Fibroblast of skin of left biceps (primary cell): ENCODE data around the gene CDH8.
"Not testable (repeated sequence)": the region's sequence is repeated elsewhere in the genome, so short reads cannot be mapped to it uniquely, and the experiment has no call there.

Experiments
- DNase-seq, 2 experiments: peaks; one replicate each; pipeline ENCODE4 v3.0.0-alpha.2; 2013; ENCODE audit warnings: low read depth in 2 of 2

Gene CDH8

DNA sequence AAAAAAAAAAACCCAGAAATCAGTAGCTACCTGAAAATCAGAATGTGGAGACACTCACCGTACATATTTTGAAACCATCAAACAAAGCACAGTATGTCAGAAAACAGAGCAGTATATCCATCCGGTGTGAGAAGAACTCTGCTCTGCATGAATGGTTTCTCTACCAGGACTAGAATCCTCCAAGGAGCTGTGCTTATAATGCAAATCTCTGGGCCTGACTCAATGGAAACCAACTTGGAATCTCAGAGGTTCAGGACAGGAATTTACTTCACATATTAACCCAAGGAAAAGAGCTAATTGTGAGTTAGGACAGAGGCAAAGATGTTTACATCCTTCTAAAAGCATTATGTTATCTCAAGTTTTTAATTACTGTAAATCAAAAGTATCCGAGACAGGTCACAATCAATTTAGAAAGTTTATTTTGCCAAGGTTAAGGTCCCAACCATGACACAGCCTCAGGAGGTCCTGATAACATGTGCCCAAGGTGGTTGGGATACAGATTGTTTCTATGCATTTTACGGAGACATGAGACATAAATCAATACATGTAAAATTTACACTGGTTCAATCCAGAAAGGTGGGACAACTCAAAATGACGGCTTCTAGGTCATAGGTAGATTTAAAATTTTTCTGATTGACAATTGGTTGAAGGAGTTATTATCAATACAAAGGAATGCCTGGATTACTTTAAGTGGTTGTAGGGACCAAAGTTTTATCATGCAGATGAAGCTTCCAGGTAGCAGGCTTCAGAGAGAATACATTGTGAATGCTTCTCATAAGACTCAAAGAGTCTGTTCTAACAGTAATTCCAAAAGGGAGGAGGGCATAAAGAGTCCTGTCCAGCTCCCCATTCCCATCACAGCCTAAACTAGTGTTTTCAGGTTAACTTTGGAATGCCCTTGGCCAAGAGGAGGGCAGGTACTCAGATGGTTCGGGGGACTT is 164.1 kb downstream of the CDH8 start:
- DNase-seq: no peak

DNA sequence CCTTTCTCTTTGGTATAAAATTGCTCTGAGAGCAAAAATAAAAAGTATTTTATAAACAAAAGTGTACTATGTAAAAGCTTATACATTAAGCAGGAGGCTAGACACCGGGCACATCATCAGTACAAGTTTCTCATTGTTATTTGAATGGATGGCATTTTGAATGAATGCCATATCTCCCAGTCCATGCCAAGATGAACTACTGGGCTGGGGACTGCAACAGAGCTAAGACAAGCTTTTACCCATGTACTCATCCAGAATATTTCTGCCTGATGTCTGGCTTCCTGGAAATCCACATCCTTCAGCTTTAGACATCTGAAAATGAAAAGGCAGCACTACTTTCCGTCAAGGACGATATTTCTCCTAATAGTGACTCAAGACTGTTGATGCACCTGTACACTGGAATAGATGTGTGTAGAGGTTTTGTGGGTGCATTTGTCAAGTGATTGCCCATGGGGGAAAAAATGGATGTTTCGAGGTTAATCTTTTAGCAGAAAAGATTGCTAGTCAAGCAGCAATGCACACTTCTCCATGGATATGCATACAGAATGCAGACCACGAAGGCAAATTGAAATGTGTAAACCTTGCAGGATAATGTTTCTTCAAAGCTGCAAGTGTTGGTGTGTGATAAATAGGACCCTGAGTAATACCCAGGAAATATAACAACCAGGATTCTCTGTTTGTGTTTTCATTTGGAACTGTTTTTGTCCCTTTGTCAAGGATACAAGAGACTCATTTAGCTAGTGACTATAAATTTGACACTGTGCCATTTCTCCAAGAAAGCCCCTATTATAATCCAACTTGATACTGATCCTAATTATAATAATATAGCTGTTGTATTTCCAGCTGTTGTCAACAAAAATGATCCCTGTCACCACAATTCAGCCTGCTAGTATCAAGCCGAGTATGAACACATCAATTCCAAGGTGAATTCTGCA is 173.8 kb downstream of the CDH8 start:
- DNase-seq: no peak

DNA sequence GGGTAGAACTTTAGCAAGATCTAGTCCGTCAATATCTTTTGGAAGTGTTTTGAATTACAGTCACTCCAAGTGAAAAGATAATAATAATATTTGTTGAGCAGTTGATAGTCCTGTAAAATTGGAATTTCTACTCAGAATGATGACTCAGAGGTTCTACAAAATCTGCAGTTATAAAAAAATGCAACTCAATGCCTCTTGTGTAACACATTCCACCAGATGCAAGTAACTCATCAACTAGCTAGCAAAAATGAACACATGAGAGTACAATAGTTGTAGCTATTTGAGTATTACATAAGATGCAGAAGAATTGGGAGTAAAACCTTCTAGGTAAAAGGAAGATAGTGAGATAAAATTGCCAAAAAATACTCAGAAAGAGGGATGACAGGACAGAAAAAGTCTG is 177.2 kb downstream of the CDH8 start:
- peak; percentile 42 to 46 for DNase-seq

DNA sequence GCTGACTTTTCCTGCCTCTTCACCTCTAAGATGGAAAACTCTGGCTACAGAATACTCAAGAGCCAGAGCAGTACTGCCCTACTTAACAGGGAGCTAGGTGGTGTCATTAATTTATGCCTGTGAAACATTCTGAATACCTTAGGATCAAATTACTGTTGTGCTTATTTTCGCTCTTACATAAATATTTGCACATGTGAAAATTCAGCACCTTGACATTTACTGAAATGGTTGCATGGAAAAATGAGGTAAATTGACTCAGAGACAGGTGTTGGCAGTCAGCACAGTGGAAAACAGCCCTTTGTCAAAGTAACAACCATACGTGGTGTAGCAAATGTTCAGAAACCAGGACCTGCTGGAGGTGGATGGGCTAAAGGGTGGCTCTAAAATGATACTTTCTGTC is 193.6 kb downstream of the CDH8 start:
- DNase-seq: no peak

DNA sequence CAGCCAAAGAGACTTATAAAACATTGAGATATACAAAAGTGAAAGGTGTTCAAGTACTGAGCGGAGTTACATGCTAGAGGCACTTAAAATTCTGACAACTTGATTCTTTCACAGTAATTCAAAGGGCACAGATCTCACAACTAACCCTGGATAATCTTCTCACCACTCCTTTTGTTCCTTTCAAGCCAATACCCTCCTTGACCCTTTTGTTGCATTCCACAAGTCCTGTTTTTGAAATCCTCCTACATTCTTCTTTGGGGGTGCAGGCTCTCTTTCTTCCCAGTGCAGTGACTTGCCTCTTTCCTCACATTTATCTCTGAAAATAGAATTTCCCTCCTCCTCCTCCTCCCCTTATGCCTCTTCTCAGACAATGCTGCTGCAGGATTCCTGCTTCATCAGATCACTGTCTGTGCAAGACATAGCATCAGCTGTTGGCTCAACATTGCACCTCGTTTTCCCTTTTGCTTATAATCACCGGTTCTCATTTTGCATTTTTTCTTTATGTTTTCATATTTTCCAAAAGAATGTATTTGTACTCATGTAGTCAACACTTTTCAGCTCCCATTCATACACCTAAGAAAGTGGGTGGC is 199.3 kb downstream of the CDH8 start:
- no peak for DNase-seq

DNA sequence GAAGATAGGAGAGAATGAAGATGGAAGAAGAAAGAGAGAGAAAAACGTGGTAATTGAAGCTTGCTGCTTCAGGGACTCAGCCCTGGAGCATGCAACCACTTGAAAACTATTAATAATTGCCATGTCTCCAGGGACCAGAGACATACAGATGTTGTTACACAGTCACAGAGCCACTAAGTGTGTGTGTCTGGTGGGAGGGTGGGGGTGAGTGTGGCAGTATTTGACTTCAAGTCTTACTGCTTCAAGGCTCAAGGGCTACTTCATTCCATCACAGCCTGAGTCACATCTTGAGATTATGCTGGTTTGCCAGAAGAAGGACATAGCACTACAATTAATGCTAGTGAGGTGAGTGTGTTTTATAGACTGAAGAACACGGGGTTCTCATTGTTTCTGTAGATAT is 202.2 kb downstream of the CDH8 start:
- no peak for DNase-seq

DNA sequence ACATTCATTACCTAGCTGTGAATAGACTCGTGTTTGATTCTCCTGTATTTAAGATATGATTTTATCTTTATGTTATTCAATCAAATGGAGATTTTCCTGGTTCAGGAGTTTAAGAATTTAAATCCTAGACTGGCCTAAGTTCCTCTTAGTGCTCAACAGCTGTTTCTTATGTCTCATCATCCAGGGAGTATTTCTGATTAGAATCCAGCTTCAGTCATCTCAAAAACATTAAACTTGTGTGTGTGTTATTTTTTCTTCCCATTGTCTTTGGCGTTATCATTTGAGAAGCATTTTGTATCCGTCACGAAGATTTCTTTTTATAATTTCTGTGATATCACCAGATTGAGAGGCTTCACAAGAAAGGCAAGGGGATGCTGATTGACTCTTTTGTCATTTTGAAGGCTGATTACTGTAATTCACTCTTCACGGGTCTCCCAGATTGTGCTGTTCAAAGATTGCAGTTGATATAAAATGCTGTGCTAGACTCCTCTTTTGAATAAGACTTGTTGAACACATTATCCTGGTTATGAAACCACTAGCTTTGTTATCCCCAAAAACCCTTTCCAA is 204.8 kb downstream of the CDH8 start:
- DNase-seq: no peak

DNA sequence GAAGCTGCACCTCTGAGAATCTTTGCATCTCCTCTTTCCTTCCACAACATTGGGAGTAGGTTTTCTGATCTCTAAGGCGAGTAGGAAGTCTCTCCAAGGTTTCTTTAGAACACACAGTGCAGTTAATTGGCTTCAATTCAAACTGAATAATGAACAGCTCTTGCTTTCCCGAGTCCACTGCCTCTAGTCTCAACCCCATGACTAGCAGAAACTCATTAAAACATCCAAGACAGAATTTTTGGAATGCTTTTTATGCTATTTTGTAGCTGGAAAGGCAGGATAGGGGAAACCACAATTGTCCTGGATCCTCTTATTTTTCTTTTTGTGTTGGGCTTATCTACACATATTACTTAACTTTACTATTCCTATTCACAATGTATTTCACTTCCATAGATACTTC is 206.6 kb downstream of the CDH8 start:
- DNase-seq: peak in 1 of 2 experiments; percentile 10

DNA sequence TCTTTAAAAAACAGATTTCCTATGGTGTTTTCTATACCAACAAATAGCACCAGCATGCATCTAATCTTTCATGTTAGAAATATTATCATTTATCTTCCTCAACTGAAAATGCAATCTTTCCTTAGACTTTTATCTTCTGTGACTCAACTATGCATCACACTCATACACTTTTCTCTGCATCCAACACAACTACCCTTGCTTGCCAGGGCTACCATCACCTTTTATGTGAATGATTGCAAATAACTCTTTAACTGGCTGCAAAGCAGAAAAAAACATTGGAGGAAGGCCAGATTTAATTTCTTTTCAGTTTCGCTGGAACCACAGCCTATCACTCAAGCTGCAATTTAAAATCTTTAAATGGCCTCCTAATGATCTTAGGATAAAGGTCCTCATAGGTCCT is 212.9 kb downstream of the CDH8 start:
- no peak for DNase-seq

DNA sequence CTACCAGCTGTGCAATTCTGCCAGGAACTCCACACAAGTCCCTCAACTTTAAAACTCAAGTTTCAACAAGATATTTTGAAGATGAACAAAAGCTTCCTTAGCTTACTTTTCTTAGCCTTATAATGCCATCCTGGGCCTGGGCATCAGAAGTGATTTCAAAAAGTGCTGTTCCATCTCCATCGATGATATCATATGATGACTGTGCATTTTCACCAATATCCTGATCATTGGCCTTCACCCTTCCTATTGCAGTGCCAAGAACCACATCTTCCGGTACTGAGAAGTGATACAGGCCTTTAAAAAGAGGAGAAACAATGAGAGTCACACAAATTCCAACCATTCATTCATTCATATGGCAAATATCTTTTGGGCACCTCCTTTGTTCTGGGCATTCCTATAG is 215.4 kb downstream of the CDH8 start:
- DNase-seq: no peak

DNA sequence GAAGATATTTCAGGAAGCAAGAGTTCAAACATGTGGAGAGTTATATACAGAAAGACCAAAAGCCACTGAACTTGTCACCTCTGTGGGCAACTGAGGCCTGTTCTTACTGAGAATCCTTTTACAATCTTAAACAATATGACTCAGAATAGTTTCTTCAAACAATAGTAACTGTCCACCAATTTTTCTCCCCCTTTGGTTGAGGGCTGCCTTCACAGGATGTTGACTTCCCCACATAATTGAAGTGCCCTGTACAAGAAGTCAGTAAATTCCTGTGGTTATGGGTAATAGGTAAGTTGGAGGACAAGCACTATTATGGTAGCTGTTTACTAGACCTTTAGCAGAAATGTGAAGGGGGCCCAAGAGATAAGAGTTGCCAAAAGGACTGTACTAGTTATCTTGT is 215.8 kb downstream of the CDH8 start:
- no peak for DNase-seq

DNA sequence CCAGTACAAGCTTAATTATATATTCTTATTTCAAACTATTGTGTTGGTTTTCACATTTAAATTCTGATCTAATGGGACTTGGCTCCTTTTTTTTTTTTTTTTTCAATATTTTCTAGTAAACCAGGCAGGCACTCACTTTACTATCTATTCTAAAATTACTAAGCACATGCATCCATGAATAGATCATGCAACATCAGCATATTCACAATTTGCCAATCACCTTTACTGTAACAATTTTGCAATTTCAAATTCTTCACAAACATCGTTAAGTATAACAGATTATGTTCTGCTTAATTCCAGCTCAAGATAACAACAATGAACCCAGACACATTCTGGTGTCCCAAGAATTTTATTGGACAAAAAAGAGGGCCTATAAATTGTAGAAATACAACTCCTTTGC is 217.4 kb downstream of the CDH8 start:
- DNase-seq: no peak

DNA sequence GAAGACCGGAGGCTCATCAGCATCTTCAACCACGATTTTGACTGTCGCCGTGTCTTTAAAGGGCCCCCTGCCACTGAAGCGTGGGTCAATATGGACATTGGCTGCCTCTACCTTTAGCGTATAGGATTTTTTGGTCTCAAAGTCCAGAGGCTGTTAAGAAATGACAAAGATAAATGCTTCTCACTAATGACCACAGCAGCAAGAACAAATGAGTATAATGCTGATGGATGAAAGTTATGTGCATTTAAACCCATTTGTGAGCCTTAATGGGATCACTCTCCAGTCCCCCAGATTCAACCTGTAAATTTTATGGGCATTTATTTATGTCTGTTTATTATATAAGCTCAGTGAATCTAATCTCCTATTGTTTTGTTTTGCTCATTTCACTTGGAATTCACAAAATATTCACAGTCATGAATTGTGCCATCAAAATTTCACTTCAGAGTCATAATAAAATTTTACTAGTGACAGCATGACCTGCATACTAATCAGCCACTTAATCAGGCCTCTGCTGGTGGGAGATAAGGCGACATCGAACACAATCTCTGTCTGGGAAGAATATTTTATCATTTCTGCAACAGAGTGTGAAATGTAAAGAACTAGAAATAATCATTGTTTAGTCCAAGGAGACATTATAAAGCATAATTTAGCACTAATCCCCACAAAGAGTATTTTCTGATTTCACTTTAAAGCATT is 218.5 kb downstream of the CDH8 start:
- no peak for DNase-seq

DNA sequence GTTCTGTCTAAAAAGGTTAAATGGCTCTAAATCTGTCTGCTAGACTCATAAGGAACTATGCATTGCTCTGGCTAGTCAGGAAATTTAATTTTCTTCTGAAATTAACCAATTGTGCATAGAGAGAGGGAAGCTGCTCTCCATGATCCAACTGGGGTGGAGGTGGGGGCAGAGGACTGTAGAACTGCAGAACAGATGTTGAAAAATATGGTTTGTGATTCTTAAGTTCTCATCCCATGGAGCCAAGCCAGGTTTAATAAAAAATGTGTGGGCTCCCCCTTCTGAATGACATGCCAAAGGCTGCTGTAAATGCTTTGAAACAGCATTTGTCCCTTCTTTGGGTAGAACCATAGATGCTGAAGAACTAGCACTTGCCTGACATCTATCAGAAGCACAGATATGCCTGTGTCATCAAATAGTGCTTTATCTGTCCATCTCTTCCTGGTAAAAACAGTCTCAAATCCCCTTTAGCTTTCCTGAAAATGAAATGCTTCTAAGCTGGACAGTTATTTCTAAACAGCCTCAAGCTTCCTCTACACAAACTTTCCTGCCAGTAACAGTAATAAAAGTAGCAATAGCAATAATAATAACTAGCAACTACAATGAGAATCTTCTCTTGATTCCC is 221.4 kb downstream of the CDH8 start:
- no peak for DNase-seq

DNA sequence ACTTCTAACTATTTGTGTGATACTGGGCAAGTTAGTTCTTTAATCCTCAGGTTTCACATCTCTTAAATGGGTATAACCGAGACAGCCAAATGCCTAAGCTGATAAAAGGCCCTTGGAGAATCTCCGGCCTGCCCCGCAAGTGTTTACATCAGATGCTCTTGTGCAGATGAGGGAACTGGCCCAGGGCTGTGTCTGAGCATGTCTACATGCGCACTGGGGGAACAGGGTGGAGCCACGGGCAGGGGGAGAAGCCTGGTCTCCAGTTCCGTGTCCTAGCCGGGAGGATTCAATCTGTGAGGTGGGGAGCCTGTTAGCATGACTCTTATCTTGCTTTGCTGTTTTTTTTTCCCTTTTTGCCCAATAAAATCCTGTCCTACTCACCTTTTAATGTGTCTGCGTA is 222.9 kb downstream of the CDH8 start:
- DNase-seq: no peak

DNA sequence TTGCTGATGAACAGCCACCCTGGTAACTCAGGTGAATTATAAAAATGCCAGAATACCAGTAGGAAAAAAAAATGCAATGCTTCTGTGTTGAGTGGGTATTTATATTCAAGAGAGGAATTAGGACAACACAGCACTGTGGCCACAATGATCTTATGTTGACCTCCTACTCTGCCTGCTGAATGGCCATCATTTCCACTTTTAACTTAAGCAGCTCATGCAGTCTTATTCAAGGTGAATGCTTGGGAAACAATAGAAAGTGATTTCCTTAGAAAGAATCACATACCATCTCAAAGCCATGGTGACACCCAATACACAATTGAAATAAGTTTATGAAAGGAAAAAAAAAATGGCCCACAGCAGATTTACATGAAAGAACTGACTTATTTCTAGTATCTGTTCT is 224.0 kb downstream of the CDH8 start:
- no peak for DNase-seq

DNA sequence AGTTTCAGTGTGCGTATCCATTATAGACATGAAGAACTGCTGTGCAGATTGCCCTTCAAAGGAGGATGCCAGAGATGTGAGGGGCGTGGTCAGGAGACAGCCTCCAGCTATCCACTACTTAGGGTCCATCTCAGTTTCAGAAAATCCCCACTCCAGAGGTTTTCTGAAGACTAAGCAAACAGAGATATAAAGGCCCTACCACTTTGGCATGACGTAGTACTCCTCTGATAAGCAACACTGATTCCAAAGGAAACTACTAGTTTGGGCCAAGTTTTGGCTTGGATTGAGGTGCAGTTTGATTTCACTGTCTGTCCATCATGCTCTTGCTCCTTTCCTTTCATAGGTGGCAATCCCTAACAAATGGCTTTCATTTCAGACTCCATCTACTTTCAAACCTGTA is 228.7 kb downstream of the CDH8 start:
- DNase-seq: no peak

DNA sequence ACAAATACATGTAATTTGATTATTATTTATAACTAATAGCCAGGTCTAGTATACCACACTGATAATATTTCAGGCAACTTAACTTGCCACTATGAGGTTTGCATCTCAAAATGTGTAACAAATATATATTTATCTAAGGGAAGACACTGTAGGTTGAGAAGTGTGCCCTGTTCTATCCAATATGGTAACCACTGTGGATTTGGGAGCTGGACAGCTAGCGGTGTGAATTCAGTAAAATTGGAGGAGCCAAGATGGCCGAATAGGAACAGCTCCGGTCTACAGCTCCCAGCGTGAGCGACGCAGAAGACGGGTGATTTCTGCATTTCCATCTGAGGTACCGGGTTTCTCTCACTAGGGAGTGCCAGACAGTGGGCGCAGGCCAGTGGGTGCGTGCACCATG is 235.0 kb downstream of the CDH8 start:
- DNase-seq: not testable (repeated sequence)

DNA sequence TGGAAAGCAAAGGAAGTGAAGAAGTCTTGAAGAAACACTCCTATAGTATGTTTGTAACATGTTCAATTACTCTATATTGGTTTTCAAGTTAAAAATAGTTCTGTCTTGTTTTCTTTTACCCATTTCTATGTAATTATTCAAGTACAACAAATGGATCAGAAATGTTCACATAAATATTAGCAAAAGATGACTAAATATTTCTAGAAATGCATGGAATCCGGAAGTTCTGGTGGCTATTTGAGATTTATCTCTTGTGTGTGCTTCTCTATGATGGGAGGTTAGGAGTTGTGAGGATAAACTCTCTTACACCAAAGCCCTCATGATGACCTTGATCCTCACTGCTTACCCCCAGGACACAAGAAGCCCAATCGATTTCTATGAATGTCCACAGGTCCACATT is 237.5 kb downstream of the CDH8 start:
- no peak for DNase-seq

DNA sequence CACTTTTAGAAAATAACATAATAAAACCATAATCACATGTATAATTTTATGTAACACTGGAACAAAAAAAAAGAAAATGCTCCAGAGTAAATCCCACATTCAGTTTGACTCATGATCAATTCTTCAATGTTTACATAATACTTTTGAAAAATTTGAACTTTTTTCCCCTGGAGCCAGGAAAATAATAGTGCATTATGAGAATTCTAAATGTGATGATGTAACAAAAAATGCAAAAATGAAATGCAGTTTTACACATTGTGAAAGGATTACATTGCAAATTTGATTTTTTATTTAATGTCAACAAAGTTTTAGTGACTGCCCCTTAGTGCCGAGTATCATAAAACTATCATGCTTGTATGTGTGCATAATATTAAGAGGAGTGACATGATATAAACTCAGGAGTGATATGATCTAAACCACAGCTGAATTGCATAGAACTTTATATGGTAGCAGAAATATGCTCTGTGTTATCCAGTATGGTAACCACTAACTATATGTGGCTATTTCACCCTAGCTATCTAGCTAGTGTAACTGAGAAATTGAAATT is 238.2 kb downstream of the CDH8 start:
- DNase-seq: no peak
